ENCODE data around the gene MRS2. TPM values are rescaled to one million over a fixed set of nuclear protein-coding genes. Genes with fewer than 3 reads are reported as not detected.

Gene MRS2
- total RNA-seq, 1 donor from 2014 or later, result 24.8 TPM

DNA sequence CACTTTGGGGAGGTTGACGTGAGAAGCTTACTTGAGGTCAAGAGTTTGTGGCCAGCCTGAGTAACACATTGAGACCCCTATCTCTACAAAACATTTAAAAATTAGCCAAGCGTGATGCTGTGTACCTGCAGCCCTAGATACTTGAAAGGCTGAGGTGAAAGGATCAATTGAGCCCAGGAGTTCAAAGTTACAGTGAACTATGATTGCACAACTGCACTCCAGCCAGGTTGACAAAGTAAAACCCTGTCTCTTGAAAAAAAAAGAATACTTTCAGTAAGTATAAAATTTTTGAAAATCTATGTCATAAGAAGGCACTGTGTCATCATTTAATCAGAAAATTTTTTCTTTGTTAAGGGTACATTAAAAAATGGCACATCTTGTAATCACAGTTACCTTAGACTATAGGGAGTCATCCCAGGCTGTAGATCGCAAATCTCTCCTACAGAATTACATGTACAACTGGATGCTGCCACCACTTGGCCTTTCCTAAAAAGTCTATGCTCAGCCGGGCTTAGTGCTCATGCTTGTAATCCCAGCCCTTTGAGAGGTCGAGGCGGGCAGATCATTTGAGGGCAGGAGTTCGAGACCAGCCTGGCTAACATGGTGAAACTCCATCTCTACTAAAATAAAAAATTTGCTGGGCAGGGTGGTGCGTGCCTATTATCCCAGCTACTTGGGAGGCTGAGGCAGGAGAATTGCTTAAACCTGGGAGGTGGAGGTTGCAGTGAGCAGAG is 17.0 kb upstream of the MRS2 start:
- H3K9me3 Mint-ChIP-seq (ENCODE audit: unreplicated experiment), result no peaks in the 10 kb centered on the region
- TF ChIP-seq, protein P1, sequence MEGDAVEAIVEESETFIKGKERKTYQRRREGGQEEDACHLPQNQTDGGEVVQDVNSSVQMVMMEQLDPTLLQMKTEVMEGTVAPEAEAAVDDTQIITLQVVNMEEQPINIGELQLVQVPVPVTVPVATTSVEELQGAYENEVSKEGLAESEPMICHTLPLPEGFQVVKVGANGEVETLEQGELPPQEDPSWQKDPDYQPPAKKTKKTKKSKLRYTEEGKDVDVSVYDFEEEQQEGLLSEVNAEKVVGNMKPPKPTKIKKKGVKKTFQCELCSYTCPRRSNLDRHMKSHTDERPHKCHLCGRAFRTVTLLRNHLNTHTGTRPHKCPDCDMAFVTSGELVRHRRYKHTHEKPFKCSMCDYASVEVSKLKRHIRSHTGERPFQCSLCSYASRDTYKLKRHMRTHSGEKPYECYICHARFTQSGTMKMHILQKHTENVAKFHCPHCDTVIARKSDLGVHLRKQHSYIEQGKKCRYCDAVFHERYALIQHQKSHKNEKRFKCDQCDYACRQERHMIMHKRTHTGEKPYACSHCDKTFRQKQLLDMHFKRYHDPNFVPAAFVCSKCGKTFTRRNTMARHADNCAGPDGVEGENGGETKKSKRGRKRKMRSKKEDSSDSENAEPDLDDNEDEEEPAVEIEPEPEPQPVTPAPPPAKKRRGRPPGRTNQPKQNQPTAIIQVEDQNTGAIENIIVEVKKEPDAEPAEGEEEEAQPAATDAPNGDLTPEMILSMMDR (IDR thresholded peaks at IDR 0.05; ENCODE audit: unreplicated experiment), result no peak
- no peak for DNase-seq (ENCODE audit: low spot score)
- no peaks in the 10 kb centered on the region for H3K27me3 Mint-ChIP-seq (ENCODE audit: unreplicated experiment)
- H3K36me3 Mint-ChIP-seq (ENCODE audit: low read depth, unreplicated experiment), result no peaks in the 10 kb centered on the region
- no peak overlapping the region for H3K27ac Mint-ChIP-seq (ENCODE audit: unreplicated experiment)
- H3K4me1 Mint-ChIP-seq (ENCODE audit: unreplicated experiment), result no peaks in the 10 kb centered on the region
- H3K4me3 Mint-ChIP-seq (ENCODE audit: unreplicated experiment), result no peak overlapping the region

DNA sequence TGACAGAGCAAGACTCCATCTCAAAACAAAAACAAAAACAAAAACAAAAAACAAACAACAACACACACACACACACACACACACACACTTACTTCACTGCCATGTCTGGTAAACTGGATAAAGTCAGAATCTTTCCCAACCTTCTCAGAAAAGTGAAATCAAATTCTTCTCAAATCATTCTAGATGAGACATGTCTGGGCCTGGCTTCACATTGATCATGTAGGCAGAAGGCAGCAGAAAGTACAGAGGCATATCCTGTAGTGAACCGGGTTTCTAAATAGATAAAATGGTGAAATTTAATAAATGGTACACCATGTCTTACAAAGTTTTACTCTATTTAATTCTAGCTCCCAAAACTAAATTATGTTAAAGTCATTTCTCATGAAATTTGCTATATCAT is 14.9 kb upstream of the MRS2 start:
- H3K27me3 Mint-ChIP-seq (ENCODE audit: unreplicated experiment), result no peaks in the 10 kb centered on the region
- no peaks in the 10 kb centered on the region for H3K9me3 Mint-ChIP-seq (ENCODE audit: unreplicated experiment)
- no peaks in the 10 kb centered on the region for H3K36me3 Mint-ChIP-seq (ENCODE audit: low read depth, unreplicated experiment)
- TF ChIP-seq, protein P1 (IDR thresholded peaks at IDR 0.05; ENCODE audit: unreplicated experiment), result no peak
- H3K4me3 Mint-ChIP-seq (ENCODE audit: unreplicated experiment), result no peak overlapping the region
- DNase-seq (ENCODE audit: low spot score), result no peak
- H3K27ac Mint-ChIP-seq (ENCODE audit: unreplicated experiment), result no peak overlapping the region
- no peaks in the 10 kb centered on the region for H3K4me1 Mint-ChIP-seq (ENCODE audit: unreplicated experiment)

DNA sequence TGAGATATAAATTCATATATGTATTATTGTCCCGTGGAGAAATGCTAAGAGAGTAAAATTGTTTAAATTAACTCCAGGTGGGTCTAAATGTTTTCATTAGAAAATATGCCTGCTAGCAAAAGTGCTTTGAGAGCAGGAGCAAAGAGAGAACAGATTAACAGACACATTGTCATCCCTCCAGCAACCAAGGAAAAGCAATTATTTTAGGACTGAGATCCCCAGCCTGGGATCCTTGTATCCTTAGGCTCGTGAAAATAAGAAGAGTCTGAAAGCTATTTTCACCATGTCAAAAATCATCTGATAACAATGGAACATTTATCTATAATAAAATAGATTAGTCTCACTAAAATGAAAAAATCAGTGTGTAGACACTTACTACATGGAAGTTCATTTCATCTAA is 11.5 kb upstream of the MRS2 start:
- DNase-seq (ENCODE audit: low spot score), result no peak
- Mint-ChIP-seq H3K9me3 (ENCODE audit: unreplicated experiment) (no peaks in the 10 kb centered on the region), H3K27ac (ENCODE audit: unreplicated experiment) (no peak overlapping the region), H3K27me3 (ENCODE audit: unreplicated experiment) (peaks cover 1% of the 10 kb centered on the region), H3K36me3 (ENCODE audit: low read depth, unreplicated experiment) (no peaks in the 10 kb centered on the region), H3K4me3 (ENCODE audit: unreplicated experiment) (no peak overlapping the region), H3K4me1 (ENCODE audit: unreplicated experiment) (no peaks in the 10 kb centered on the region)
- TF ChIP-seq, protein P1 (IDR thresholded peaks at IDR 0.05; ENCODE audit: unreplicated experiment), result no peak

DNA sequence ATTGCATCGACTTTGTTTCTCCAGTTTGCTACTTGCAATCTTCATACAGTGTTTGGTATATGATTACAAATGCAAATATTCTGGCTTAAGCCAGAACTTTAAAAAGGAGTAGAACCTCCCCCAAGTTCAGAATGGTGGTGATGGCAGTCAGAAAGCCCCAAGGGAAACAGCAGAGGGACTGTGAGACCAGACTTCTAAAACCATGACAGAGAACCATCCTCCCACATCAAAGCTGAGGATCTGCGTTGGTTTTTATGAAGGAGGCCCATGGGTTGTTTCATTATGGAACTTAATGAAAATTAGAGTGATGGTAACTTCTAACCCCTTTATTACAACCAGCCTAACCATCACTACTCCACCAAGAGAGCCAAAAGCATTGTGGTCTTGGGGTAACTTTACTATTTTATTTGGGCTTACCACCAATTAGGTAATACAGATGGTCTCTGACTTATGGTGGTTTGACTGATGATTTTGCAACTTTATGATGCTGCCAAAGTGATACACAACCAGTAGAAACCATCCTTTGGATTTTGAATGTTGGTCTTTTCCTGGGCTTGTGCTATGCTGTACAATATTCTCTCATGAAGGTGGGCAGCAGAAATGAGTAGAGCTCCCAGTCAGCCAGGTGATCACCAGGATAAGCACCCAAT is 10.9 kb upstream of the MRS2 start:
- Mint-ChIP-seq H3K4me3 (ENCODE audit: unreplicated experiment) (no peak overlapping the region), H3K4me1 (ENCODE audit: unreplicated experiment) (no peaks in the 10 kb centered on the region), H3K9me3 (ENCODE audit: unreplicated experiment) (no peaks in the 10 kb centered on the region), H3K27me3 (ENCODE audit: unreplicated experiment) (peaks cover 1% of the 10 kb centered on the region), H3K27ac (ENCODE audit: unreplicated experiment) (no peak overlapping the region), H3K36me3 (ENCODE audit: low read depth, unreplicated experiment) (no peaks in the 10 kb centered on the region)
- no peak for DNase-seq (ENCODE audit: low spot score)
- TF ChIP-seq, protein P1 (IDR thresholded peaks at IDR 0.05; ENCODE audit: unreplicated experiment), result no peak

Measured in endothelial cell (in vitro differentiated cells).